NCI-H510A (cell line): Measurements from ENCODE around the gene CDK17.
"Not testable (repeated sequence)": the region's sequence is repeated elsewhere in the genome, so short reads cannot be mapped to it uniquely, and the experiment has no call there.

Experiments
- DNase-seq: peaks from one replicate; lab custom pipeline; 2025; lab: John Stamatoyannopoulos, UW

CDK17 gene

GRCh38 chr12:96417688-96418087 is 17.4 kb upstream of the CDK17 start:
- not testable (repeated sequence) for DNase-seq

DNA sequence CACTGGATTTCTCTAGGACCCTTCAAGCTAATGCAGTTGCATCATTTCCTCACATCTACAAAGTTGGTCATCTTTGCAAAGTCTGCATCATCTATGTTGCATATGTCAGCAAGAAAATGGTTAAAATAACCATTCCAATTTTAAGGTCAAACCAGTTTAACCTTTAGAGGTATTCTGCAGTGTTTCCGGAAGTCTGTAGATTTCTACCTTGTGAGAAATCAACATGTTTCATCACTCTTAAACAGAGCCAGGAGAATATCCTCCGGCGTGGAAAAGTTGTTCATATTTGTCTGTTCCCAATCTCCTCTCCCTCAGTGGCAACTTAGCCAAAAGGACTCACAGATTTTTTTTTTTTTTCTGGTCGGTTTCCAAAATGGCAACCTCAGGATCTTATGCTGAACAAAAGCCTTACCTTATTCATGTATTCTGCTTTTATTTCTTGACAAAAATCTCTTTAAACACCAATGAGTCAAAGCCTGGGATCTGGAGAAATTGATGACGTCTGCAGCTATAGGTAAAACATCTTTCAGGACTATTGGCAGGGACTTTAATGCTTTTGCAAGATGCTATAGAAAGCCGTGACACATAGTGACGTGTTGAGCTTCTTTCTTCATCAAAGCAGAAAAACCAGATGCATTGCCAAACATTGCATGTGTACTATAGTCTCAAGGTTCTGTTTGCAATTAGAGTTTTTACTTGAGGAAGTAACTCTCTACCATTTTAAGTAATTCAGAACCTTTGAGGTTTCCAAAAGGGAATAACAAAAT is 16.0 kb upstream of the CDK17 start:
- no peak for DNase-seq

- no peak for DNase-seq
These were observed 14.4 kb upstream of the CDK17 start for GRCh38 chr12:96414637-96415036.

- DNase-seq: no peak
These were observed 12.2 kb upstream of the CDK17 start for GRCh38 chr12:96412431-96412830.

DNA sequence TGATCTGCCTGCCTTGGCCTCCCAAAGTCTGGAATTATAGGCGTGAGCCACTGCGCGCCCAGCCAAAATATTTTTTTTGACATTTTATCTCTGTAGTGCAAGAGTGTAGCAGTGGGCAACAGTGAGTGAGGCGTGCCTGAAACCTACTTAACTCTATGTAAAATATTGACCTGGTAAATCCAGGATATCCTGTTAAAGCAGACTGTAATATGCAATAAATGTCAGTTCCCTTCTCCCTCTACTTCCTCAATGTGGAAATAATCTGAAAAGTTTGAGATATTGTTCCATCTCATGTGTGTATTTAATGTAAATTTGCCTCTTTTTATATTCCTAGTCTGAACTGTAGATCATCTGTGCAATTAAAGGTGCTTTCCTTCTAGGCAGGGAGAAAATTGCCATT is 9.5 kb upstream of the CDK17 start:
- no peak for DNase-seq

DNA sequence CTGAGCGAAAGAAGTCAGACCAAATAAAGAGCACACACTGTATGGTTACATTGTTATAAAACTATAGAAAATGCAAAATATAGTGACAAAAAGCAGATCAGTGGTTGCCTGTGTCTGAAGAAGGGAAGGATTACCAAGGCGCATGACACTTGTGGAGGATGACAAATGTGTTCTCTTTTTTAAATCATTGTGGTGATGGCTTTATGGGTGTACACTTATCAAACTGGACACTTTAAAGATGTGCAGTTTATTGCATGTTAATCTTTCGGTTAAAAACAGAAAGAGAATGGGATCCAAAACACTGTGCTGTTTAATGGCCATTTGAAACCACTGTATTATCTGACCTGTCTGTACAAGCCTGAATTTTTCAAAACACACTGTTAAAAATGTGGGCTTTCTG is 8.8 kb upstream of the CDK17 start:
- DNase-seq: no peak

DNA sequence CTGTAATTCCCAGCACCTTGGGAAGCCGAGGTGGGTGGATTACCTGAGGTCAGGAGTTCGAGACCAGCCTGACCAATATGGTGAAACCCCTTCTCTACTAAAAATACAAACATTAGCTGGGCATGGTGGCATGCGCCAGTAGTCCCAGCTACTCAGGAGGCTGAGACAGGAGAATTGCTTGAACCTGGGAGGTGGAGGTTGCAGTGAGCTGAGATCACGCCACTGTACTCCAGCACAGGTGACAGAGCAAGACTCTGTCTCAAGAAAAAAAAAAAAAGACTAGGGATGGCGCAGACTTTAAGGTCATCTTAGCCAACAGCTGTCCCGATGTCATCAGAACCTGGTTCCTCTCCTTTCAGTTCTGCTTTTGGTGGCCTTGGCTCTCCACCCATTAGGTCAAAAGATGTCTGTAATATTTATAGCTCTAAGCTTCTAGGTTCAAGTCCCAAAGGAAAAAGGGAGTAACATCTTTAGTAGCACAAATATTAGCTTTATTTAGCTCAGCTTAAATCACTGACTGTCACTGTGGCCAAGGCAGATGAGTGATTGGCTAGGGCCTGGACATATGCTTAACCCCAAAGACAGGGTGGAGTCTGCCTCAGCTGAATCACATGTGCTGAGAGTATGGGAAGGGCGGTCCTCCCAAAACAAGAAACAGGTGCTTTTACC is 7.3 kb upstream of the CDK17 start:
- DNase-seq: not testable (repeated sequence)

- DNase-seq: no peak
These were observed 4.5 kb upstream of the CDK17 start for GRCh38 chr12:96404696-96405095.

GRCh38 chr12:96403870-96404269 is 3.6 kb upstream of the CDK17 start:
- no peak for DNase-seq

DNA sequence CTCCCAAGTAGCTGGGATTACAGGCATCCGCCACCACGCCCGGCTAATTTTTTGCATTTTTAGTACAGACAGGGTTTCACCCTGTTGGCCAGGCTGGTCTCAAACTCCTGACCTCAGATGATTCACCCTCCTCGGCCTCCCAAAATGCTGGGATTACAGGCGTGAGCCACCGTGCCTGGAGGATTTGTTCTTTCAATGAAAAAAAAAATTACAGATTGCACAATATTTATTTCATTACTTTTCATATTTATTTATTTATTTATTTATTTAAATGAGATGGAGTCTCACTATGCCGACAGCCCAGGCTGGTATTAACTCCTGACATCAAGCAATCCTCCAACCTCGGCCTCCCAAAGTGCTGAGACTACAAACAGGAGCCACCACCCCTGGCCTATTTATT is 2.3 kb upstream of the CDK17 start:
- DNase-seq: not testable (repeated sequence)

- no peak for DNase-seq
These were observed 1.8 kb upstream of the CDK17 start for GRCh38 chr12:96402061-96402460.

DNA sequence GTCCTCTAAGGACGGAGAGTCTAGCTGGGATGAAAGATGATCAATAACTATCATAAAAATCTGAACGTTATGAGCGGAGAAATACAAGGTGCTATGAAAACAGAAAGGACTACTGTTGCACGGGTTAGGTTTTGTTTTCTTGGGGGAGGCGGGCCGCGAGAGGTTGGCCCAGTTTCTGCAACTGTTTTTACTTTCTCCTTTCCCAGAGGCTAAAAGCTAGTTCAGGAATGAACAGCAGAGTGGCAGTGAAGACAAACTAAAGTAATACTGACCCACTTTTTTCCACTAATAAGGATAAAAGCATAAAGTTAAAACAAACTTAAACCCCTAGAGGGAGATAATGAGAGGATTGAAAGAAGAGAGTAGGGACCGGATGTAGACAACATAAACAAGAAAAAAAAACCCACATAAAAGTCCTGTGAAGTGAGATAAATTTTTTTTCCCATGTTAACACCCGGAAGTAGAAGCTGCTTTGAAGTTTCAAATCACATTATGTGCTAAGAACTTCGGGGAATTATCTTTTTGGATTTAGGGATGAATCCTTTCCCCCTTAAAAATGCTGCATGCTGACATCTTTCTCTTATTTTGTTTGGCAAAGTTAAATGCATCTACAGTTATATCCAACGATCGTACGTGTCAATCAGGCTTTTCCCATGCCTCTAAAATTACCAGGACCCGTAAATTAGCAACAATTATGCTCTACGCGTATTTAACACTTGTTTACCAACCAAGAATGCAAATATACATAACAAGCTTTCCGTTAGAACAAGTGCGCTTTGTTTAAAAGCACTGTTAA is 1.0 kb upstream of the CDK17 start:
- DNase-seq: no peak

DNA sequence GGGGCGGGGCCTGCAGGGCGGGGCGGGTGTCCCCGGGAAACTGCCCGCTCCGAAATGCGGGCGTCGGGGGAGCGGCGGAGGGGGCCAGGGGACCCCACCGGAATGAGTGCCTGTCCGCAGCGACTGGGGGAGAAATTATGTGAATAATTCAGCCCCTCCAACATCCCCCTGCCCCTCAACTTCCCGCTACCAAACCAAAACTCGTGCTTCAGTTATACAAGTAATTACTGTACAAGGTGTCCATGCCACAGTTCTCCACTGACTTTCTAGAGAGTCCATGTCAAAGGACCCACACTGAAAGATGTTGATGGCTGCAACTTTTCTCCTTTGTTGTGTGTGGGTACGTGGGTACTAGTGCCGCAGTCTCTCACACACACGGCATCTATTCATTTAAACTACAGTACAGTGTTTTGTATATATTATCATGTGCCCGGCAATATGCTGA is 414 bp upstream of the CDK17 start:
- DNase-seq: no peak

- peak; percentile 17 for DNase-seq
These were observed 920 bp downstream of the CDK17 start for GRCh38 chr12:96399120-96399918.

DNA sequence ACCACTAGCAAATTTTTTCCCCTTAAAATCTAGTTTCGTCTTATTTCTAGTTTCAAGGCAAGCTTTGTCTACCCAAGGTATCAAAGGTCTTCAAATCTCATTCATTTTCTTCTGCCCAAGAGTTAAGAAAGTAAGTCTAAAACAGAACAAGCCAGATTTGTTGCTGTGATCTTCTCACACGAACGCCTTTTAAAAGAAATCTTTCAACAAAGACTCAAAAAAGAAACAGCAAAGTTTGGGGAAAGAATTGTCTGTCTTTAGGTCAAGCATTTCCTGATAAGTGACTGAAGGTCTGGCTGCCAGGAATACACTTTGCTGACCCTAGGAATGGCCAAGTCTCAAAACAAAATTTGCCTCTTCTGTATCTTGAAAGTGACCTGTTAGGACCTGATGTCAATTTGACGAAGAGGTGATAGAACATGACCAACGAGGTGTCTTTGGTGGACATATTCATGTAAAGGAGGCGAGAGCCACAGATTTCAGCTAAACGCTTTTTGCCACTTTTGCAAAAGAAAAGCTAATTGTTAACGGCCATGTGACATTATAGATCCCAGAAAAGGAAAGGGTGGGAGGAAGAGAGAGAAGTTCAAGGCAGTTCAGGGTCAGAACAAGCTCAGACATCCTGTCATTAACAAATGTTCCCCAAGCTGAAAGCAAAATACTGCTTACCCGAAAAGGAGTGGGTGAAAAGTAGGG is 1.7 kb downstream of the CDK17 start:
- DNase-seq: no peak

DNA sequence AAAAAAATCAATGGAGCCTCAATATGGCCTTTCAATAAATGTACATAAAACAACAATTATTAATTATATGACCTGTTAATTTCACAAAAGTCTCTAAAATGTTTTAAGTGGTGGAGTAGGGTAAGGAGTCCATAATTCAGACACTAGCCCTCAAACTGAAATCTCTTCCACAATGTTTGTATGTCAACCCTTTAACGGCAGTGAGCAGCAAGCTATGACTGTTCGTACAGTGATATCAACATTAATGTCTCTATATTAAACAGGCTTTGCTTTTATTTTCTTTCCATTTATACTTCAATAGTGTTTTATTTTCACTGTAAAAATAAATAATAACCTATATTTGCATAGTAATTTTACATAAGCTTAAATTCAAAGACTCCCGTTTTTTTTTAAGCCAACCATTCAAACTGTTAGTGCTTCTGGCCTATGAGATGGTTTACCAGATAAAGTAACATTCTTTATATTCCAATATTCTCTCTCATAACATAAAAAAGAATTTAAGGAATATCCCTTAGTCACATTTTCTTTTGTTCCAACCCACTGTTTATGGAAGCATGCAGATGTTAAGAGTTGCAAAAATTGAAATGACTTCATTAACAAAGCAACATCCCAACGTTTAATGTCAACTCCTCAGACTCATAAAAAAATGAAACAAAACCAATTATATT is 2.3 kb downstream of the CDK17 start:
- no peak for DNase-seq

DNA sequence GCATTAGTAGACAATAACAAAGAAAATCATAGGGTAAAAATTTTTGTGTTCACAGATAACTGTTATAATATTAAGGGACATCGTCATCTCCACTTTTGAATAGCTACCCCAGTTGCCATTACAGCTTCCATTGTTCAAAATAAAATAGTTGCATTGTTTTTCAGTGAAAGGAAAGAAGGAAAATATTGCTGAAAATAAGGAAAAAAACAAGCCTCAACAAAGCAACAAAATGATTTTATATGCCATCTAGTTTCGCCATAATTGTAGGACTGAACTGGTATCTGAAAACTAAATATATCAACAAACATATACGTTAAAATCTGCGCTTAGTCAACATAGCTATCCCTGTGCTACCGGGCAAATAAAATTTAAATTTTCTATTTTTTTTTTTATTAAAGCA is 3.3 kb downstream of the CDK17 start:
- no peak for DNase-seq

- DNase-seq: no peak
These were observed 4.0 kb downstream of the CDK17 start for GRCh38 chr12:96396209-96396608.

DNA sequence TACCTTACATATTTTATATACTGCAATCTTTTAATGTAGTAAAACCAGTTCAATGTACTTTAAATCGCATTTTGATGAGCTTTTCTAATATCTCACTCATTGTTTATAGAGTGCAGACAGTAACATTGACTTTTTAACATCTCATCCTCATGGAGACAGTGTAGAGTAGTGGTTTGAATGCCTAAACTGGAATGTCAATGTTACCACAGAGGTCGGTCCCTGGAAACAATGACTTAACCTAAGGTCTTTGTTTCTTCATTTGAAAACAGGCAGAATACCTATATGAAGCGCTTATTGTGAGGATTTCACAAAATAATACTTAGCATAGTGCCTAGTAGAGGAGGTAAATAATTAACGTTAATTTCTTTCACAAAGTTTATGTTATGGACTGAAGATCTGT is 5.0 kb downstream of the CDK17 start:
- DNase-seq: no peak

- DNase-seq: not testable (repeated sequence)
These were observed 7.0 kb downstream of the CDK17 start for GRCh38 chr12:96393229-96393628.

DNA sequence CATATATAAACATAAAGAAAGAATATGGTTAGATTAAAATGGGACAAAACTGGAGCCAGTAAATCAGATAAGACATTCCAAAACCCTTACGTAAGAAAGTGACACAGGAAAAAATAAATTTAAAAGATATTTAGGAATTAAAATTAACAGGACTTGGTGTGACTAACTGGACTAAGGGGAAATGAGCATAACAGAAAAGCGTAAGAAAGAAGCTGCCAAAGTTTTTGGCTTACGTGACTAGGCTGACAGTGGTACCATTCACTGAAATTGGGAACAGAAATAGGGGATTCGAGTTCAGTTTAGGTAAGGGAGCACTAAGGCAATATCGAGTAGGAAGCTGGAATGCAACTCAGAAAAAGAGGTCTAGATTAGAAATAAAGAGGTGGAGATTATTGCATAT is 7.8 kb downstream of the CDK17 start:
- no peak for DNase-seq
